DND-41 (cell line): ENCODE results near the gene KMT5B.

Experiments used
- ATAC-seq: fragments of 200-7000 bp; cut with Tn5 transposase; 3 replicates; pipeline ENCODE4 v1.9.1; 2021; ENCODE audit warnings: low read depth; ENCODE audit not compliant: insufficient read depth
- DNase-seq: peaks from one replicate; pipeline ENCODE4 v3.0.0-alpha.2; 2020
- H2AFZ ChIP-seq: 2 replicates; pipeline ENCODE4 v1.6.0; 2012; ENCODE audit warnings: low read depth, low read length
- H3K27ac ChIP-seq: 2 replicates; pipeline ENCODE4 v1.5.1; 2012; ENCODE audit warnings: low read length, inconsistent platforms
- H3K27me3 ChIP-seq: fragments of 200-600 bp; sonication (generic); 2 replicates; pipeline ENCODE4 v1.6.0; 2012; ENCODE audit warnings: low read length, mild to moderate bottlenecking, inconsistent platforms; ENCODE audit not compliant: insufficient read depth, poor library complexity
- H3K36me3 ChIP-seq: 2 replicates; pipeline ENCODE4 v1.5.1; 2012; ENCODE audit warnings: low read length, inconsistent platforms; ENCODE audit not compliant: insufficient read depth
- H3K4me1 ChIP-seq: 2 replicates; pipeline ENCODE4 v1.5.1; 2012; ENCODE audit warnings: mild to moderate bottlenecking, low read length; ENCODE audit not compliant: insufficient read depth
- H3K4me2 ChIP-seq: 2 replicates; pipeline ENCODE4 v1.6.0; 2012; ENCODE audit warnings: mild to moderate bottlenecking, moderate library complexity, low read length, inconsistent platforms; ENCODE audit not compliant: insufficient read depth
- H3K4me3 ChIP-seq, 2 experiments: fragments of 200-600 bp in 1 of 2; shearing (Covaris generic) in 1 of 2; 2 replicates each; pipeline ENCODE4 v1.5.1; 2012 to 2016; ENCODE audit warnings: inconsistent platforms in 2 of 2, low read length in 2 of 2, mild to moderate bottlenecking in 2 of 2, low read depth in 1 of 2, moderate library complexity in 1 of 2
- H3K79me2 ChIP-seq: 2 replicates; pipeline ENCODE4 v1.6.0; 2012; ENCODE audit warnings: low read length, inconsistent platforms; ENCODE audit not compliant: insufficient read depth
- H3K9ac ChIP-seq: 2 replicates; pipeline ENCODE4 v1.6.0; 2012; ENCODE audit warnings: low read depth, mild to moderate bottlenecking, inconsistent platforms, low read length, moderate library complexity
- H3K9me3 ChIP-seq: 2 replicates; pipeline ENCODE4 v1.5.1; 2012; ENCODE audit warnings: low read length, moderate library complexity, mild to moderate bottlenecking, inconsistent platforms; ENCODE audit not compliant: insufficient read depth, severe bottlenecking
- H4K20me1 ChIP-seq: 2 replicates; pipeline ENCODE4 v1.6.0; 2012; ENCODE audit warnings: low read length; ENCODE audit not compliant: insufficient read depth
- EZH2 ChIP-seq: IDR thresholded peaks from 3 replicates; pipeline ENCODE4 v1.6.1; 2012; ENCODE audit warnings: borderline replicate concordance, low read depth, mild to moderate bottlenecking, moderate library complexity, low read length, inconsistent platforms; ENCODE audit not compliant: severe bottlenecking
- TF ChIP-seq, protein P1 (sequence below): IDR thresholded peaks from 2 replicates; pipeline ENCODE4 v1.5.1; 2012; ENCODE audit warnings: borderline replicate concordance, low read length, moderate library complexity, mild to moderate bottlenecking; ENCODE audit not compliant: poor library complexity, severe bottlenecking; ENCODE audit errors: extremely low read depth

Gene KMT5B

DNA sequence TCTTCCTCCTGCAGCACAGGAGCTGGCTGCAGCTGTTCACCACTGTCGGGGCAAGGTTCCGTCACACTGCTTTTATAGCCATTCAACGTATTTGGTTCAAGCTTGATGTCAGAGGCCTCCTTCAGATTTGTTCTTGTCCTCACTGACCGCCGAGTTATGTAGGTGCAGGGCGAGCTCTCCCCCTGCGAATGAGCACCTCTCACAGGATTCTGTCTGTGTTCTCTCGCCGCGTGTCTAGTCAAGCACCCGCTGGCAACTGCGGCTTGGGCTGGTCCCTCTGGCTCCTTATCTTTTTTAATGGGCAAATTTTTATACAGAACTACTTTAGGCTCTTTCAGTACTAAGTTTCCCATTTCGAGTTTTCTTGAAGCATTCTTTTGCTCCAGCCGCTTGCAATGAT lies 54.5 kb downstream of the KMT5B start:
- H3K4me3 ChIP-seq, result no peak overlapping the region
- no peak overlapping the region for H2AFZ ChIP-seq
- no peak overlapping the region for H3K9ac ChIP-seq
- ATAC-seq (no peak), DNase-seq (no peak)
- no peaks in the 10 kb centered on the region for H3K4me1 ChIP-seq
- H4K20me1 ChIP-seq, result no peaks in the 10 kb centered on the region
- no peaks in the 10 kb centered on the region for H3K27me3 ChIP-seq
- H3K79me2 ChIP-seq, result no peaks in the 10 kb centered on the region
- peaks cover 15% of the 10 kb centered on the region; the same call in 1 of the 2 replicates for H3K36me3 ChIP-seq
- H3K4me2 ChIP-seq, result no peak overlapping the region
- no peak overlapping the region for H3K27ac ChIP-seq
- TF ChIP-seq, protein P1, sequence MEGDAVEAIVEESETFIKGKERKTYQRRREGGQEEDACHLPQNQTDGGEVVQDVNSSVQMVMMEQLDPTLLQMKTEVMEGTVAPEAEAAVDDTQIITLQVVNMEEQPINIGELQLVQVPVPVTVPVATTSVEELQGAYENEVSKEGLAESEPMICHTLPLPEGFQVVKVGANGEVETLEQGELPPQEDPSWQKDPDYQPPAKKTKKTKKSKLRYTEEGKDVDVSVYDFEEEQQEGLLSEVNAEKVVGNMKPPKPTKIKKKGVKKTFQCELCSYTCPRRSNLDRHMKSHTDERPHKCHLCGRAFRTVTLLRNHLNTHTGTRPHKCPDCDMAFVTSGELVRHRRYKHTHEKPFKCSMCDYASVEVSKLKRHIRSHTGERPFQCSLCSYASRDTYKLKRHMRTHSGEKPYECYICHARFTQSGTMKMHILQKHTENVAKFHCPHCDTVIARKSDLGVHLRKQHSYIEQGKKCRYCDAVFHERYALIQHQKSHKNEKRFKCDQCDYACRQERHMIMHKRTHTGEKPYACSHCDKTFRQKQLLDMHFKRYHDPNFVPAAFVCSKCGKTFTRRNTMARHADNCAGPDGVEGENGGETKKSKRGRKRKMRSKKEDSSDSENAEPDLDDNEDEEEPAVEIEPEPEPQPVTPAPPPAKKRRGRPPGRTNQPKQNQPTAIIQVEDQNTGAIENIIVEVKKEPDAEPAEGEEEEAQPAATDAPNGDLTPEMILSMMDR, result no peak
- no peak for TF ChIP-seq EZH2
- no peaks in the 10 kb centered on the region for H3K9me3 ChIP-seq

DNA sequence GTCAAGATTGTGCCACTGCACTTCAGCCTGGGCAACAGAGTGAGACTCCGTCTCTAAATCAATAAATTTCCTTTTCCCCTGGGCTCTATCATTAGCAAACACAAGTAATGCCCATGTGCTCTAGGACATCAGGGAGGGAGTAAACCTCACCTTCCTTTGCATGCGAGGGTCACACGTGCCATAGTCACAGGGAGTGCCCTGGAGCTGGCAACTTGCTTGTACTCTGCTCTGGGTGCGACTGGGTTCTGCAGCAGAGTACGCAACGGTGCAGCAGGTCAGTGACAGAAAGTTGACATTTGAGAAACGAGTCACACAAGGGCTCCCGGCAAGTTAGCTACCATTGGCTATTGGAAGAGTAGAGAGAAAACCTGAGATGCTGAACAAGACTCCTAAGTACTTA lies 59.4 kb downstream of the KMT5B start:
- TF ChIP-seq, protein P1, result no peak
- TF ChIP-seq EZH2, result no peak
- Histone ChIP-seq H3K4me3 (no peak overlapping the region), H3K27ac (no peak overlapping the region)

DNA sequence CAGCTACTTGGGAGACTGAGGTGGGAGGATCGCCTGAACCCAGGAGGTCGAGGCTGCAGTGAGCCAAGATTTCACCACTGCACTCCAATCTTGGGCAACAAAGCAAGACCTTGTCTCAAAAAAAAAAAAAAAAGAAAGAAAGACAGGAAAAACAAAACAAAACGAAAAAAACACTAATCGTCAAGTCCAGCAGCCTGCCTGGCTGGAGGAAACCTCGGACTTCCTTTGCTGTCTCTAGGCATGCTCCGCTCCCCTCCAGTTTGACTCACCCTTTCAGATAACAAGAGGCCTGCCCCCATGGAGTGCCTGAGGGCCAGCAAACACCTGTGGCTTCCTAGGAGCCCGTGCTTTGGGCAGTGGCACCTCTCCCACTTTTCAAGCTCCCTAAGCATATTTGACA lies 63.1 kb downstream of the KMT5B start:
- Histone ChIP-seq H3K27ac (no peak overlapping the region), H3K4me2 (no peak overlapping the region), H3K36me3 (no peaks in the 10 kb centered on the region), H3K4me3 (no peak overlapping the region), H4K20me1 (peaks cover 6% of the 10 kb centered on the region; the same call in 1 of the 2 replicates), H3K27me3 (no peaks in the 10 kb centered on the region), H3K4me1 (no peaks in the 10 kb centered on the region), H3K9ac (no peak overlapping the region), H3K9me3 (no peaks in the 10 kb centered on the region), H3K79me2 (no peaks in the 10 kb centered on the region), H2AFZ (no peak overlapping the region)
- no peak for ATAC-seq
- TF ChIP-seq EZH2, result no peak
- TF ChIP-seq, protein P1, result no peak
- DNase-seq, result no peak

More for the DNA sequence above, 59.4 kb downstream of the KMT5B start:
- Histone ChIP-seq H3K79me2 (no peaks in the 10 kb centered on the region), H3K4me2 (no peak overlapping the region), H3K9ac (no peak overlapping the region), H3K27me3 (no peaks in the 10 kb centered on the region), H3K9me3 (no peaks in the 10 kb centered on the region), H3K36me3 (peaks cover 7% of the 10 kb centered on the region; the same call in 1 of the 2 replicates), H4K20me1 (0 out of 2 replicates have a peak, but pooled peaks cover 6% of the 10 kb centered on the region), H3K4me1 (no peaks in the 10 kb centered on the region), H2AFZ (no peak overlapping the region)
- ATAC-seq, result no peak
- DNase-seq, result no peak

DNA sequence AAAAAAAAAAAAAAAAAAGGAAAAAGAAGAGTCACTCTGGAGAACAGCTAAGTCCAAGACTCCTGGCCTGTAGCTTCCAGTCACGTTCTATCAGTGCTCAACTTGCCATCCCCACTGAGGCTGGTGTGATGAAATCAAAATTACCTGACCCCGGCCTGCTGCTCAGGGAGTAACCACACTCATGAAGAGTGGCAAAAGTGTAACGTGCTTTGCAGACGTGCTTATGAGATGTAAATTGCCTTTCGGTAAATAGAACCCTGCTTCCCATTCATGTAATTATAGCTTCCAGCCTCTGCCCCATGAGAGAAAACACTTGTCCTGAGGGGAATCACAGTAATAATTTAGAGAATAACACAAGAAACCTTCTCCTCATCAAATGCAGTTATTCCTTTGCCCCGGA lies 63.7 kb downstream of the KMT5B start:
- no peak for DNase-seq
- Histone ChIP-seq H3K79me2 (no peaks in the 10 kb centered on the region), H3K9me3 (no peaks in the 10 kb centered on the region), H3K27ac (no peak overlapping the region), H4K20me1 (peaks cover 6% of the 10 kb centered on the region; the same call in 1 of the 2 replicates), H3K4me3 (no peak overlapping the region), H3K4me2 (no peak overlapping the region), H2AFZ (no peak overlapping the region), H3K27me3 (no peaks in the 10 kb centered on the region), H3K9ac (no peak overlapping the region), H3K36me3 (no peaks in the 10 kb centered on the region), H3K4me1 (no peaks in the 10 kb centered on the region)
- no peak for ATAC-seq
- no peak for TF ChIP-seq EZH2
- TF ChIP-seq, protein P1, result no peak
